Tibial nerve (tissue), 4 donors: ENCODE measurements around the gene IAPP.

Source experiments
- CTCF ChIP-seq, 5 experiments: fragments of 200-600 bp in 3 of 5; fragments of 450-650 bp in 2 of 5; sonication (generic) in 3 of 5; IDR thresholded peaks; one replicate each; pipeline ENCODE4 v1.5.1; 2016 to 2019; ENCODE audit warnings: antibody characterized with exemption in 5 of 5, mild to moderate bottlenecking in 3 of 5, moderate library complexity in 2 of 5
- EP300 ChIP-seq, 2 donors: sonication (generic); formaldehyde crosslinking; IDR thresholded peaks; one replicate each; pipeline ENCODE4 v1.6.1; 2017; ENCODE audit warnings: antibody characterized with exemption in 2 of 2, mild to moderate bottlenecking in 1 of 2

GRCh38 chr12:21392384-21392783 lies 19.7 kb downstream of the IAPP start:
- TF ChIP-seq CTCF (IDR thresholded peaks at IDR 0.05) (no peak), EP300 (IDR thresholded peaks at IDR 0.05) (no peak)
